Memory B cell (primary cell): ENCODE results near the gene ZC3H14.

ENCODE experiments used
- ATAC-seq: fragments of 150-1000 bp; cut with Tn5 transposase; 2 replicates; pipeline ENCODE4 v1.10.0; 2021; ENCODE audit warnings: low read depth, mild to moderate bottlenecking, moderate library complexity
- DNase-seq, 2 donors: peaks; one replicate each; pipeline ENCODE4 v3.0.0; 2022; ENCODE audit warnings: low spot score in 2 of 2
- H3K27ac Mint-ChIP-seq: one replicate; pipeline ENCODE4 v1.8.0; 2022; ENCODE audit warnings: mild to moderate bottlenecking, moderate library complexity, mixed read lengths
- H3K27me3 Mint-ChIP-seq: one replicate; pipeline ENCODE4 v1.8.0; 2022; ENCODE audit warnings: mixed read lengths
- H3K36me3 Mint-ChIP-seq: one replicate; pipeline ENCODE4 v1.8.0; 2022; ENCODE audit warnings: mild to moderate bottlenecking, mixed read lengths
- H3K4me1 Mint-ChIP-seq: one replicate; pipeline ENCODE4 v1.8.0; 2022; ENCODE audit warnings: mixed read lengths
- H3K4me3 Mint-ChIP-seq: one replicate; pipeline ENCODE4 v1.8.0; 2022; ENCODE audit warnings: mild to moderate bottlenecking, moderate library complexity, mixed read lengths
- H3K9me3 Mint-ChIP-seq: one replicate; pipeline ENCODE4 v1.8.0; 2022; ENCODE audit warnings: mixed read lengths

ZC3H14 gene

GRCh38 chr14:88632512-88632911 is 69.7 kb downstream of the ZC3H14 start:
- no peaks in the 10 kb centered on the region for H3K27me3 Mint-ChIP-seq

GRCh38 chr14:88639221-88639620 is 76.4 kb downstream of the ZC3H14 start:
- peaks cover 8% of the 10 kb centered on the region for H3K9me3 Mint-ChIP-seq
- H3K36me3 Mint-ChIP-seq, result peaks cover 38% of the 10 kb centered on the region
- no peaks in the 10 kb centered on the region for H3K27me3 Mint-ChIP-seq
- no peaks in the 10 kb centered on the region for H3K4me1 Mint-ChIP-seq
- H3K27ac Mint-ChIP-seq, result no peak overlapping the region
- DNase-seq (no peak), ATAC-seq (no peak)
- H3K4me3 Mint-ChIP-seq, result no peak overlapping the region

More at GRCh38 chr14:88632512-88632911, 69.7 kb downstream of the ZC3H14 start:
- ATAC-seq (no peak), DNase-seq (no peak)
- no peak overlapping the region for H3K4me3 Mint-ChIP-seq
- no peaks in the 10 kb centered on the region for H3K4me1 Mint-ChIP-seq
- no peaks in the 10 kb centered on the region for H3K9me3 Mint-ChIP-seq
- peaks cover 17% of the 10 kb centered on the region for H3K36me3 Mint-ChIP-seq
- H3K27ac Mint-ChIP-seq, result no peak overlapping the region

GRCh38 chr14:88660056-88660455 is 97.2 kb downstream of the ZC3H14 start:
- no peak overlapping the region for H3K4me3 Mint-ChIP-seq
- no peaks in the 10 kb centered on the region for H3K4me1 Mint-ChIP-seq
- DNase-seq (no peak), ATAC-seq (no peak)
- no peak overlapping the region for H3K27ac Mint-ChIP-seq
- H3K27me3 Mint-ChIP-seq, result no peaks in the 10 kb centered on the region
- peaks cover 17% of the 10 kb centered on the region for H3K36me3 Mint-ChIP-seq
- no peaks in the 10 kb centered on the region for H3K9me3 Mint-ChIP-seq

- ATAC-seq, result peak; percentile 82
- Mint-ChIP-seq H3K4me3 (peak overlapping the region; percentile 76), H3K27ac (peak overlapping the region; percentile 22)
Observed at GRCh38 chr14:88667555-88668273, 104.9 kb downstream of the ZC3H14 start.

GRCh38 chr14:88668448-88669116 is 105.7 kb downstream of the ZC3H14 start:
- Mint-ChIP-seq H3K4me1 (peaks cover 16% of the 10 kb centered on the region), H3K27ac (peak overlapping the region; percentile 22), H3K4me3 (peak overlapping the region; percentile 76), H3K36me3 (peaks cover 23% of the 10 kb centered on the region), H3K27me3 (no peaks in the 10 kb centered on the region), H3K9me3 (peaks cover 11% of the 10 kb centered on the region)
- ATAC-seq (peak; percentile 77), DNase-seq (peak in 1 of 2 donors; percentile 14)

More at GRCh38 chr14:88667555-88668273, 104.9 kb downstream of the ZC3H14 start:
- H3K9me3 Mint-ChIP-seq, result peaks cover 10% of the 10 kb centered on the region
- DNase-seq, result peak; percentile 54 to 69
- peaks cover 16% of the 10 kb centered on the region for H3K36me3 Mint-ChIP-seq
- no peaks in the 10 kb centered on the region for H3K27me3 Mint-ChIP-seq
- H3K4me1 Mint-ChIP-seq, result peaks cover 16% of the 10 kb centered on the region

- H3K9me3 Mint-ChIP-seq, result peaks cover 11% of the 10 kb centered on the region
- no peak for DNase-seq
- peaks cover 16% of the 10 kb centered on the region for H3K4me1 Mint-ChIP-seq
- no peak for ATAC-seq
- H3K27ac Mint-ChIP-seq, result no peak overlapping the region
- H3K27me3 Mint-ChIP-seq, result no peaks in the 10 kb centered on the region
- H3K4me3 Mint-ChIP-seq, result no peak overlapping the region
- peaks cover 27% of the 10 kb centered on the region for H3K36me3 Mint-ChIP-seq
Observed at GRCh38 chr14:88669346-88669745, 106.5 kb downstream of the ZC3H14 start.
